ENCODE measurements around the gene EPN1. TPM values are rescaled to one million over a fixed set of nuclear protein-coding genes. Genes with fewer than 3 reads are reported as not detected.
"Not testable (repeated sequence)": the region's sequence is repeated elsewhere in the genome, so short reads cannot be mapped to it uniquely, and the experiment has no call there.

Gene EPN1
- total and polyA plus RNA-seq, 2 of the 13 experiments (the other 11 are each of a cell fraction or from before 2014, with no cell fraction given), result 28.9 to 31.7 TPM

DNA sequence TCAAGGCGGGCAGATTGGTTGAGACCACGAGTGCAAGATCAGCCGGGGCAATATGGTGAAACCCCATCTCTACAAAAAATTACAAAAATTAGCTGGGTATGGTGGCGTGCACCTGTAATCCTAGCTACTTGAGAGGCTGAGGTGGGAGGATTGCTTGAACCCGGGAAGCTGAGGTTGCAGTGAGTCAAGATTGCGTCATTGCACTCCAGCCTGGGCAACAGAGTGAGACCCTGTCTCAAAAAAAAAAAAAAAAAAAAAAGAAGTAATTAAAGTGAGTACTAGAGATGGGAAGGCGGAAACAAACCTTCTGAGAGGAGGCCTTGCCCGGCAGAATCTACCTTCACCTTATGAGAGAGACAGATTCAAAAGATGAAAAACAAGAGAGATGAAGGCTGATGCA lies 48.5 kb downstream of the EPN1 start:
- no peaks in the 10 kb centered on the region for H3K79me2 ChIP-seq (ENCODE audit: insufficient read depth, low read length)
- no peak overlapping the region for H3K4me2 ChIP-seq (ENCODE audit: low read depth, low read length)
- no peaks in the 10 kb centered on the region for H4K20me1 ChIP-seq (ENCODE audit: insufficient read depth, low read length)
- TF ChIP-seq ZNF234 (CRISPR knock-in tag; conservative IDR thresholded peaks at IDR 0.05) (no peak), ATF7 (IDR thresholded peaks at IDR 0.05) (peak; percentile 58), ATF7 (CRISPR knock-in tag; IDR thresholded peaks at IDR 0.05) (no peak)
- no TSS peak for BruUV-seq (replicated peaks)
- DNase-seq (ENCODE audit: low spot score) (no peak), ATAC-seq (no peak), FAIRE-seq (no peak)
- H2AFZ ChIP-seq (ENCODE audit: low read length), result no peak overlapping the region
- in situ Hi-C loops (cut with HindIII; ENCODE audit: extremely low pct_ligation_motif_present, low pct_unique_long_range_greater_than_20kb), result no loop called here
- H3K9ac ChIP-seq (ENCODE audit: insufficient read depth, low read depth, low read length), result no peak overlapping the region
- peaks cover 7% of the 10 kb centered on the region; the same call in 1 of the 2 replicates for H3K4me1 ChIP-seq (ENCODE audit: insufficient read depth, low read length)
- H3K27me3 ChIP-seq (ENCODE audit: control insufficient read depth in 1 of 2, insufficient read depth in 2 of 2, low read length in 2 of 2), result peaks cover 0 to 4% of the 10 kb centered on the region in 2 experiments; a peak in 3 of 5 replicates
- H3K9me3 ChIP-seq (ENCODE audit: low read length), result peaks cover 9% of the 10 kb centered on the region; the same call in 1 of the 2 replicates
- H3K27ac ChIP-seq (ENCODE audit: extremely low read length, insufficient read depth, low read length), result no peak overlapping the region
- POLR2A ChIA-PET, result no interaction called here
- WGBS (ENCODE audit: low lambda C conversion rate), result 36% methylated on average over 8 of the region's 8 CpGs
- no peak overlapping the region for H3K4me3 ChIP-seq (replicated peaks in 1 of 3; ENCODE audit: insufficient read depth in 1 of 3, low read depth in 2 of 3, low read length in 3 of 3)
- CTCF ChIA-PET (ENCODE audit: low intra/inter-chr PET ratio, low total read pairs), result no interaction called here
- H3K36me3 ChIP-seq (replicated peaks in 1 of 2; ENCODE audit: control insufficient read depth in 1 of 2, insufficient read depth in 2 of 2, low read length in 2 of 2), result no peaks in the 10 kb centered on the region
- intact Hi-C loops (cut with micrococcal nuclease; ENCODE audit: unreplicated experiment), result no loop called here

DNA sequence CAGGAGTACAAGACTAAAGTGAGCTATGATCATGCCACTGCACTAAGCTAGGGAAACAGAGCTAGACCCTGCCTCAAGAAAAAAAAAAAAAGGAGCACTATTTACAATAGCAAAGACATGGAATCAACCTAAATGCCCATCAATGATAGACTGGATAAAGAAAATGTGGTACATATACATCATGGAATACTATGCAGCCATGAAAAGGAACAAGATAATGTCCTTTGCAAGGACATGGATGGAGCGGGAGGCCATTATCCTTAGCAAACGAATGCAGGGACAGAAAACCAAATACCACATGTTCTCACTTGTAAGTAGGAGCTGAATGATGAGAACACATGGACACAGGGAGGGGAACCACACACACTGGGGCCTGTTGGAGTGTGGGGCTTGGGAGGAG lies 55.4 kb downstream of the EPN1 start:
- H3K9ac ChIP-seq (ENCODE audit: insufficient read depth, low read depth, low read length); H3K4me1 ChIP-seq (ENCODE audit: insufficient read depth, low read length); POLR2A ChIA-PET; BruUV-seq (replicated peaks); H3K9me3 ChIP-seq (ENCODE audit: low read length); H3K4me3 ChIP-seq (replicated peaks in 1 of 3; ENCODE audit: insufficient read depth in 1 of 3, low read depth in 2 of 3, low read length in 3 of 3); H4K20me1 ChIP-seq (ENCODE audit: insufficient read depth, low read length); H3K27ac ChIP-seq (ENCODE audit: extremely low read length, insufficient read depth, low read length); H2AFZ ChIP-seq (ENCODE audit: low read length); ATAC-seq; FAIRE-seq; H3K4me2 ChIP-seq (ENCODE audit: low read depth, low read length); H3K79me2 ChIP-seq (ENCODE audit: insufficient read depth, low read length); in situ Hi-C loops (cut with HindIII; ENCODE audit: extremely low pct_ligation_motif_present, low pct_unique_long_range_greater_than_20kb); intact Hi-C loops (cut with micrococcal nuclease; ENCODE audit: unreplicated experiment); H3K27me3 ChIP-seq (ENCODE audit: control insufficient read depth in 1 of 2, insufficient read depth in 2 of 2, low read length in 2 of 2); DNase-seq (ENCODE audit: low spot score); CTCF ChIA-PET (ENCODE audit: low intra/inter-chr PET ratio, low total read pairs); H3K36me3 ChIP-seq (replicated peaks in 1 of 2; ENCODE audit: control insufficient read depth in 1 of 2, insufficient read depth in 2 of 2, low read length in 2 of 2): not testable (repeated sequence)
- 26% methylated on average over 2 of the region's 2 CpGs for WGBS (ENCODE audit: low lambda C conversion rate)
